IMR-90 (cell line): ENCODE data around the gene SLC48A1.

Source experiments
- BHLHE40 ChIP-seq: fragments of 150-350 bp; IDR thresholded peaks from 2 replicates; pipeline ENCODE4 v1.6.1; 2016; ENCODE audit warnings: mild to moderate bottlenecking, low read depth, low read length
- CEBPB ChIP-seq: IDR thresholded peaks from 2 replicates; pipeline ENCODE4 v1.6.1; 2012; ENCODE audit warnings: low read depth, low read length, improper control_type of control experiment
- CTCF ChIP-seq: conservative IDR thresholded peaks from 2 replicates; pipeline ENCODE4 v1.5.1; 2012; ENCODE audit warnings: mild to moderate bottlenecking, low read depth, low read length, improper control_type of control experiment
- ELK1 ChIP-seq: fragments of 150-350 bp; IDR thresholded peaks from 2 replicates; pipeline ENCODE4 v1.6.1; 2016; ENCODE audit warnings: low read depth, mild to moderate bottlenecking, low read length, moderate library complexity, borderline replicate concordance
- FOS ChIP-seq: fragments of 150-350 bp; IDR thresholded peaks from 2 replicates; pipeline ENCODE4 v1.6.1; 2016; ENCODE audit warnings: low read depth, low read length
- MAFK ChIP-seq: IDR thresholded peaks from 2 replicates; pipeline ENCODE4 v1.6.1; 2012; ENCODE audit warnings: low read depth, low read length, improper control_type of control experiment
- MAZ ChIP-seq: IDR thresholded peaks from 2 replicates; pipeline ENCODE4 v1.6.1; 2012; ENCODE audit warnings: low read depth, mild to moderate bottlenecking, low read length, improper control_type of control experiment, moderate library complexity, borderline replicate concordance
- POLR2A ChIP-seq: IDR thresholded peaks from 2 replicates; pipeline ENCODE4 v1.6.1; 2012; ENCODE audit warnings: mild to moderate bottlenecking, low read depth, low read length
- RAD21 ChIP-seq: IDR thresholded peaks from 2 replicates; pipeline ENCODE4 v1.6.1; 2012; ENCODE audit warnings: low read length, improper control_type of control experiment
- RCOR1 ChIP-seq: IDR thresholded peaks from 2 replicates; pipeline ENCODE4 v1.6.1; 2012; ENCODE audit warnings: mild to moderate bottlenecking, low read length, improper control_type of control experiment; ENCODE audit not compliant: insufficient replicate concordance
- RFX5 ChIP-seq: IDR thresholded peaks from 2 replicates; pipeline ENCODE4 v1.8.0; 2012; ENCODE audit warnings: low read depth, mild to moderate bottlenecking, low read length, moderate library complexity
- SMC3 ChIP-seq: fragments of 150-350 bp; IDR thresholded peaks from 2 replicates; pipeline ENCODE4 v1.6.1; 2016; ENCODE audit warnings: low read depth, mild to moderate bottlenecking, antibody characterized with exemption, low read length, moderate library complexity
- USF2 ChIP-seq: fragments of 150-350 bp; IDR thresholded peaks from 2 replicates; pipeline ENCODE4 v1.6.1; 2017; ENCODE audit warnings: mild to moderate bottlenecking, antibody characterized with exemption, low read length, low read depth

DNA sequence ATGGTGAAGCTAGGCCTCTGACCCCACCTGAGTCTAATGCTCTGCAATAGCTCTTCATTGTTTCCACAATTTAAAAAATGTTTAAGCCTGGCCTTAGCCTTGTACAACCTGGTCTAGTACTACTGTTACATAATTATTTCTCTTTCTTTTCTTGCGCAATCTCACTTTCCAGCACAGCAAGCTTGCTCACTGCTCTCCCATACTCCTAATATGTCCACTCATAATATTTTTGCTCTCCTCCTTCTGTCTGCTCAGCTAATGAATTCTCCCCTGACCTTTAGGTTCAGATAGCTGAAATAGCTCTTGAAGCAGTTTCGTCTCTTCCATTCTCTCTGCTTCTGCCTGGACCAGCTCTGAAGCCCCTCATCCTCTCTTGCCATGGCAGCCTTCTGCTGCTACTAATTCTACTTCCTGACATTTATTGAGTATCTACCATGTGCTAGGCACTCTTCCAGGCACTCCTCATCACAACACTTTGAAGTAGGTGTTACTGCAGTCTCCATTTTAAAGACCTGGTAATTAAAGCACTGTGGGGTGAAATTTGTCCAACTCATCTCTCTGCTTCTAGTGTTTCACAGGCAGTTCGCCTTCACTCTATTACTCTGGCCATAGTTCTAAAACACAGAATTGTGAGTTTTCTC, 2.8 kb upstream of the SLC48A1 start:
- no peak for TF ChIP-seq CTCF
- TF ChIP-seq POLR2A: no peak
- TF ChIP-seq MAFK: no peak
- TF ChIP-seq ELK1: no peak
- peak; percentile 99 for TF ChIP-seq CEBPB
- TF ChIP-seq MAZ: no peak
- no peak for TF ChIP-seq FOS
- TF ChIP-seq RAD21: no peak
- TF ChIP-seq RCOR1: no peak
- TF ChIP-seq SMC3: no peak
- no peak for TF ChIP-seq BHLHE40
- no peak for TF ChIP-seq RFX5
- TF ChIP-seq USF2: no peak
